ENCODE data around the gene PFKP. TPM values are rescaled to one million over a fixed set of nuclear protein-coding genes. Genes with fewer than 3 reads are reported as not detected.

Gene PFKP
- total RNA-seq, 1 donor from 2014 or later: 55.2 TPM

DNA sequence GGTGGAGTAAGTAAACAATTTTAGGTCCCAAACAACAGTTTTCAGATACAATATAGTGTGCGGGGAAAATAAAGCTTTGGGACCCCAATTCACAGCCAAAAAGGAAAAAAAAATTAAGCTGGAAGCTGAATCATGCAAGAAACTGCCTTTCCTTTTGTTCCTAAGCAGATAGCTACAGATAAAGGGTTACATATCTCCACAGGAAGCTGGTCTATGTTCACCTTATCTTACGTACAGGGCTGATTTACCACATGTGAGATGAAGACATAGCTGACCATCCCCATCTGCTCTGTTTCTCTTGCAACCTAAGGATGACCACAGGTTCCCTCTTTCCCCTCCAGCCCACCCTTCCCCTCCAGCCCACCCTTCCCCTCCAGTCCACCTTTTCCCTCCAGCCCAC, 14.2 kb upstream of the PFKP start:
- H3K9me3 Mint-ChIP-seq: no peaks in the 10 kb centered on the region
- TF ChIP-seq, protein P1, sequence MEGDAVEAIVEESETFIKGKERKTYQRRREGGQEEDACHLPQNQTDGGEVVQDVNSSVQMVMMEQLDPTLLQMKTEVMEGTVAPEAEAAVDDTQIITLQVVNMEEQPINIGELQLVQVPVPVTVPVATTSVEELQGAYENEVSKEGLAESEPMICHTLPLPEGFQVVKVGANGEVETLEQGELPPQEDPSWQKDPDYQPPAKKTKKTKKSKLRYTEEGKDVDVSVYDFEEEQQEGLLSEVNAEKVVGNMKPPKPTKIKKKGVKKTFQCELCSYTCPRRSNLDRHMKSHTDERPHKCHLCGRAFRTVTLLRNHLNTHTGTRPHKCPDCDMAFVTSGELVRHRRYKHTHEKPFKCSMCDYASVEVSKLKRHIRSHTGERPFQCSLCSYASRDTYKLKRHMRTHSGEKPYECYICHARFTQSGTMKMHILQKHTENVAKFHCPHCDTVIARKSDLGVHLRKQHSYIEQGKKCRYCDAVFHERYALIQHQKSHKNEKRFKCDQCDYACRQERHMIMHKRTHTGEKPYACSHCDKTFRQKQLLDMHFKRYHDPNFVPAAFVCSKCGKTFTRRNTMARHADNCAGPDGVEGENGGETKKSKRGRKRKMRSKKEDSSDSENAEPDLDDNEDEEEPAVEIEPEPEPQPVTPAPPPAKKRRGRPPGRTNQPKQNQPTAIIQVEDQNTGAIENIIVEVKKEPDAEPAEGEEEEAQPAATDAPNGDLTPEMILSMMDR (IDR thresholded peaks at IDR 0.05): no peak
- TF ChIP-seq EZH2phosphoT487 (IDR thresholded peaks at IDR 0.05) (no peak), EZH2 (IDR thresholded peaks at IDR 0.05) (no peak)
- no peak overlapping the region for H3K4me3 Mint-ChIP-seq
- H3K4me1 Mint-ChIP-seq: peaks cover 38% of the 10 kb centered on the region
- Histone ChIP-seq H4K20me1 (ENCODE audit: low read depth) (no peaks in the 10 kb centered on the region), H3K4me3 (no peak overlapping the region), H3K27me3 (no peaks in the 10 kb centered on the region), H2AFZ (replicated peaks) (no peak overlapping the region), H3K4me2 (no peak overlapping the region), H3K4me1 (peaks cover 32% of the 10 kb centered on the region), H3K36me3 (no peaks in the 10 kb centered on the region), H3K9ac (no peak overlapping the region), H3F3A (ENCODE audit: low read depth) (no peaks in the 10 kb centered on the region), H3K9me3 (ENCODE audit: low read depth) (no peaks in the 10 kb centered on the region), H3K27ac (no peak overlapping the region), H3K79me2 (ENCODE audit: low read depth) (no peaks in the 10 kb centered on the region)
- no peaks in the 10 kb centered on the region for H3K36me3 Mint-ChIP-seq
- peaks cover 5% of the 10 kb centered on the region for H3K27me3 Mint-ChIP-seq (ENCODE audit: insufficient read depth, low read depth)
- H3K27ac Mint-ChIP-seq: no peak overlapping the region
- DNase-seq (ENCODE audit: low spot score): no peak

DNA sequence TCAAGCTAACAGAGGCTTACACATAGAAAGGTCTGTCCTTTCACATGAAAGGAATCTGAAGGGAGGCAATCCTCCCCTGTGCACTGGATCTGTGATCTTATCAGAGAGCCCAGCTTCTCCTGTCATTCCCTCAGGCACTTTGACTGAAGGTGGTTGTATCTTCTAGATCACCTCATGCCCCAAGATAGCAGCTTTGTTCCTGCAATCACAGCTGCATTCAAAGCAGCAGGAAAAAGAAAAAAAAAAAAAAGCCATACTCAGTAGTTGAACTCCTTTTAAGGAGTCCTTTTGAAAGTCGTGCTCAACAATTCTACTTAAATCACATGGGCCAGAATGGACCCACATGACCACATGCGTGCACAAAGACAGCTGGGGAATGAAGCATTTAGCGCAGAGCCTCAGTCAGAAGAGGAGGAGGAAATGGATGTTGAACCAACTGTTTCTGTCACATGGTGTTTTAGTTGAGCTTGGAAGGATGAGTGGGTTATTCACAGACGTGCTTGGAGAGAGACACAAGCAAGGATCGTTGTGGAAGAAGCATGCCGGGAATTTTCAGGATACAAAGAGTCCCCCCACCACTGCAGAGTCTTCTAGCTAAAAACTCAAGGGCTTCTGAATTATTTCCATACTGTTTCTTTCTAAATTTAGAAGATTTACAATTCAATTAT, 13.0 kb upstream of the PFKP start:
- Mint-ChIP-seq H3K27ac (no peak overlapping the region), H3K4me3 (no peak overlapping the region), H3K36me3 (no peaks in the 10 kb centered on the region), H3K27me3 (ENCODE audit: insufficient read depth, low read depth) (peaks cover 7% of the 10 kb centered on the region), H3K9me3 (no peaks in the 10 kb centered on the region), H3K4me1 (peaks cover 36% of the 10 kb centered on the region)
- no peaks in the 10 kb centered on the region for H3K36me3 ChIP-seq
- H3F3A ChIP-seq (ENCODE audit: low read depth): peaks cover 2% of the 10 kb centered on the region
- DNase-seq (ENCODE audit: low spot score): no peak
- no peaks in the 10 kb centered on the region for H3K79me2 ChIP-seq (ENCODE audit: low read depth)
- no peaks in the 10 kb centered on the region for H4K20me1 ChIP-seq (ENCODE audit: low read depth)
- peaks cover 26% of the 10 kb centered on the region for H3K4me1 ChIP-seq
- no peaks in the 10 kb centered on the region for H3K9me3 ChIP-seq (ENCODE audit: low read depth)
- no peak overlapping the region for H3K9ac ChIP-seq
- peak overlapping the region; percentile 15 for H2AFZ ChIP-seq (replicated peaks)
- H3K27me3 ChIP-seq: no peaks in the 10 kb centered on the region
- H3K4me2 ChIP-seq: no peak overlapping the region
- no peak overlapping the region for H3K4me3 ChIP-seq
- TF ChIP-seq EZH2phosphoT487 (IDR thresholded peaks at IDR 0.05) (no peak), EZH2 (IDR thresholded peaks at IDR 0.05) (no peak)
- TF ChIP-seq, protein P1 (IDR thresholded peaks at IDR 0.05): no peak
- no peak overlapping the region for H3K27ac ChIP-seq

DNA sequence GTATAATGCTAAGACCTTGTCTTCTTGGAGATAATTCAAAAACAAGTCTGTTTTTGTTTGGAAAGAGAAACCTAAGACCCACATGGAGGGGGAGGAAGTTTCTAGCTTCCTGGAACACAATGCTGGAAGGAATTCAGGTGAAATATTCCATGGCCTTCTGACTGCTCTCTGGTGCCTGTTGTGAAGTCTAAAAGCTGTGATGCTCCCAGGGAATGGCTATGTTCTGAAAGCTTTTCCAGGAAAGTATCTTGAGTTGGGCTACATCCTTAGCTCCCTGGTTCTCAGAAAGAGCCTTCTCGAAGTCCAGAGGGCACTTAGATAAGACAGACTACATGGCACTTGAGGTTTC, 12.5 kb upstream of the PFKP start:
- peaks cover 26% of the 10 kb centered on the region for H3K4me1 ChIP-seq
- H3K27me3 ChIP-seq: no peaks in the 10 kb centered on the region
- no peaks in the 10 kb centered on the region for H4K20me1 ChIP-seq (ENCODE audit: low read depth)
- no peak for DNase-seq (ENCODE audit: low spot score)
- H3K27ac ChIP-seq: no peak overlapping the region
- Mint-ChIP-seq H3K27ac (no peak overlapping the region), H3K27me3 (ENCODE audit: insufficient read depth, low read depth) (peaks cover 4% of the 10 kb centered on the region), H3K4me3 (no peak overlapping the region), H3K36me3 (no peaks in the 10 kb centered on the region), H3K9me3 (no peaks in the 10 kb centered on the region), H3K4me1 (peaks cover 36% of the 10 kb centered on the region)
- TF ChIP-seq EZH2phosphoT487 (IDR thresholded peaks at IDR 0.05) (no peak), EZH2 (IDR thresholded peaks at IDR 0.05) (no peak)
- TF ChIP-seq, protein P1 (IDR thresholded peaks at IDR 0.05): no peak
- H2AFZ ChIP-seq (replicated peaks): peak overlapping the region; percentile 15
- no peaks in the 10 kb centered on the region for H3K79me2 ChIP-seq (ENCODE audit: low read depth)
- peaks cover 7% of the 10 kb centered on the region for H3F3A ChIP-seq (ENCODE audit: low read depth)
- no peak overlapping the region for H3K9ac ChIP-seq
- no peak overlapping the region for H3K4me3 ChIP-seq
- no peaks in the 10 kb centered on the region for H3K9me3 ChIP-seq (ENCODE audit: low read depth)
- H3K36me3 ChIP-seq: no peaks in the 10 kb centered on the region
- no peak overlapping the region for H3K4me2 ChIP-seq

Data from neural progenitor cell (in vitro differentiated cells).